HEK293 (cell line): ENCODE data around the gene SNN.

Experiments used
- FEZF1 ChIP-seq: fragments of 450-650 bp; formaldehyde crosslinking; IDR thresholded peaks from 2 replicates; pipeline ENCODE4 v1.5.1; 2016; ENCODE audit warnings: missing biosample characterization, missing genetic modification characterization
- HOXA7 ChIP-seq: sonication (generic); formaldehyde crosslinking; IDR thresholded peaks from 2 replicates; pipeline ENCODE4 v1.8.1; 2022; ENCODE audit warnings: missing genetic modification reagents, borderline replicate concordance
- HOXC10 ChIP-seq: sonication (generic); formaldehyde crosslinking; IDR thresholded peaks from 2 replicates; pipeline ENCODE4 v1.8.1; 2023; ENCODE audit warnings: mild to moderate bottlenecking, missing genetic modification reagents
- KLF16 ChIP-seq: fragments of 450-650 bp; formaldehyde crosslinking; IDR thresholded peaks from 2 replicates; pipeline ENCODE4 v1.5.1; 2017; ENCODE audit warnings: missing biosample characterization, missing genetic modification characterization
- TCF7L2 ChIP-seq: IDR thresholded peaks from 2 replicates; pipeline ENCODE4 v1.6.1; 2011; ENCODE audit warnings: low read depth, mild to moderate bottlenecking, inconsistent platforms, low read length, moderate library complexity, borderline replicate concordance
- ZNF10 ChIP-seq: fragments of 450-650 bp; formaldehyde crosslinking; IDR thresholded peaks from 2 replicates; pipeline ENCODE4 v1.5.1; 2017; ENCODE audit warnings: missing biosample characterization, missing genetic modification characterization
- ZNF133 ChIP-seq: fragments of 450-650 bp; formaldehyde crosslinking; IDR thresholded peaks from 2 replicates; pipeline ENCODE4 v1.5.1; 2016; ENCODE audit warnings: missing biosample characterization, missing genetic modification characterization
- ZNF155 ChIP-seq: fragments of 450-650 bp; formaldehyde crosslinking; IDR thresholded peaks from 2 replicates; pipeline ENCODE4 v1.5.1; 2016; ENCODE audit warnings: missing biosample characterization, missing genetic modification characterization
- ZNF248 ChIP-seq: fragments of 450-650 bp; formaldehyde crosslinking; IDR thresholded peaks from 2 replicates; pipeline ENCODE4 v1.5.1; 2017; ENCODE audit warnings: missing biosample characterization, missing genetic modification characterization
- ZNF341 ChIP-seq: fragments of 450-650 bp; formaldehyde crosslinking; IDR thresholded peaks from 2 replicates; pipeline ENCODE4; 2016; ENCODE audit warnings: low read depth, missing biosample characterization, missing genetic modification characterization
- ZNF416 ChIP-seq: fragments of 450-650 bp; formaldehyde crosslinking; IDR thresholded peaks from 2 replicates; pipeline ENCODE4 v1.5.1; 2016; ENCODE audit warnings: missing biosample characterization, missing genetic modification characterization
- ZNF501 ChIP-seq: fragments of 450-650 bp; formaldehyde crosslinking; IDR thresholded peaks from 2 replicates; pipeline ENCODE4 v1.5.1; 2016; ENCODE audit warnings: missing biosample characterization, missing genetic modification characterization
- ZNF549 ChIP-seq: fragments of 450-650 bp; IDR thresholded peaks from 2 replicates; pipeline ENCODE4 v1.5.1; 2018; ENCODE audit warnings: missing biosample characterization, missing genetic modification characterization, mild to moderate bottlenecking, inconsistent platforms, moderate library complexity
- ZNF610 ChIP-seq: fragments of 450-650 bp; formaldehyde crosslinking; IDR thresholded peaks from 2 replicates; pipeline ENCODE4 v1.5.1; 2016; ENCODE audit warnings: missing biosample characterization, missing genetic modification characterization, borderline replicate concordance
- ZNF654 ChIP-seq: fragments of 450-650 bp; formaldehyde crosslinking; IDR thresholded peaks from 2 replicates; pipeline ENCODE4 v1.5.1; 2016; ENCODE audit warnings: low read depth, missing biosample characterization, missing genetic modification characterization
- ZNF658 ChIP-seq: fragments of 450-650 bp; formaldehyde crosslinking; IDR thresholded peaks from 2 replicates; pipeline ENCODE4; 2016; ENCODE audit warnings: missing biosample characterization, missing genetic modification characterization
- ZNF701 ChIP-seq: fragments of 450-650 bp; formaldehyde crosslinking; IDR thresholded peaks from 2 replicates; pipeline ENCODE4 v1.5.1; 2016; ENCODE audit warnings: missing biosample characterization, missing genetic modification characterization
- ZNF776 ChIP-seq: fragments of 450-650 bp; formaldehyde crosslinking; IDR thresholded peaks from 2 replicates; pipeline ENCODE4 v1.5.0; 2017; ENCODE audit warnings: missing biosample characterization, missing genetic modification characterization, borderline replicate concordance
- ZSCAN16 ChIP-seq: fragments of 450-650 bp; formaldehyde crosslinking; IDR thresholded peaks from 2 replicates; pipeline ENCODE4 v1.5.1; 2016; ENCODE audit warnings: missing biosample characterization, missing genetic modification characterization
- ZXDB ChIP-seq: fragments of 450-650 bp; formaldehyde crosslinking; IDR thresholded peaks from 2 replicates; pipeline ENCODE4 v1.5.1; 2016; ENCODE audit warnings: missing biosample characterization, missing genetic modification characterization
- TF ChIP-seq, protein P1 (sequence below): fragments of 450-650 bp; formaldehyde crosslinking; optimal IDR thresholded peaks from 2 replicates; pipeline ENCODE3; 2016; ENCODE audit warnings: missing biosample characterization, mild to moderate bottlenecking, missing genetic modification characterization
- TF ChIP-seq, protein P2 (sequence below): fragments of 450-650 bp; formaldehyde crosslinking; IDR thresholded peaks from 2 replicates; pipeline ENCODE4 v1.5.1; 2016; ENCODE audit warnings: missing biosample characterization, missing genetic modification characterization
- TF ChIP-seq, protein P3 (sequence below): fragments of 450-650 bp; formaldehyde crosslinking; IDR thresholded peaks from 2 replicates; pipeline ENCODE4 v1.5.1; 2017; ENCODE audit warnings: missing biosample characterization, missing genetic modification characterization
- TF ChIP-seq, protein P4 (sequence below): fragments of 450-650 bp; formaldehyde crosslinking; IDR thresholded peaks from 2 replicates; pipeline ENCODE4 v1.5.1; 2016; ENCODE audit warnings: missing biosample characterization, missing genetic modification characterization, borderline replicate concordance
- TF ChIP-seq, protein P5 (sequence below): fragments of 450-650 bp; formaldehyde crosslinking; IDR thresholded peaks from 2 replicates; pipeline ENCODE4 v1.5.1; 2016; ENCODE audit warnings: missing biosample characterization, missing genetic modification characterization
- TF ChIP-seq, protein P6 (sequence below): fragments of 450-650 bp; formaldehyde crosslinking; conservative IDR thresholded peaks from 2 replicates; pipeline ENCODE4 v1.5.1; 2016; ENCODE audit warnings: low read depth, missing biosample characterization, missing genetic modification characterization
- TF ChIP-seq, protein P7 (sequence below): fragments of 450-650 bp; IDR thresholded peaks from 2 replicates; pipeline ENCODE4 v1.5.1; 2018; ENCODE audit warnings: missing biosample characterization, mild to moderate bottlenecking, missing genetic modification characterization

Gene SNN

DNA sequence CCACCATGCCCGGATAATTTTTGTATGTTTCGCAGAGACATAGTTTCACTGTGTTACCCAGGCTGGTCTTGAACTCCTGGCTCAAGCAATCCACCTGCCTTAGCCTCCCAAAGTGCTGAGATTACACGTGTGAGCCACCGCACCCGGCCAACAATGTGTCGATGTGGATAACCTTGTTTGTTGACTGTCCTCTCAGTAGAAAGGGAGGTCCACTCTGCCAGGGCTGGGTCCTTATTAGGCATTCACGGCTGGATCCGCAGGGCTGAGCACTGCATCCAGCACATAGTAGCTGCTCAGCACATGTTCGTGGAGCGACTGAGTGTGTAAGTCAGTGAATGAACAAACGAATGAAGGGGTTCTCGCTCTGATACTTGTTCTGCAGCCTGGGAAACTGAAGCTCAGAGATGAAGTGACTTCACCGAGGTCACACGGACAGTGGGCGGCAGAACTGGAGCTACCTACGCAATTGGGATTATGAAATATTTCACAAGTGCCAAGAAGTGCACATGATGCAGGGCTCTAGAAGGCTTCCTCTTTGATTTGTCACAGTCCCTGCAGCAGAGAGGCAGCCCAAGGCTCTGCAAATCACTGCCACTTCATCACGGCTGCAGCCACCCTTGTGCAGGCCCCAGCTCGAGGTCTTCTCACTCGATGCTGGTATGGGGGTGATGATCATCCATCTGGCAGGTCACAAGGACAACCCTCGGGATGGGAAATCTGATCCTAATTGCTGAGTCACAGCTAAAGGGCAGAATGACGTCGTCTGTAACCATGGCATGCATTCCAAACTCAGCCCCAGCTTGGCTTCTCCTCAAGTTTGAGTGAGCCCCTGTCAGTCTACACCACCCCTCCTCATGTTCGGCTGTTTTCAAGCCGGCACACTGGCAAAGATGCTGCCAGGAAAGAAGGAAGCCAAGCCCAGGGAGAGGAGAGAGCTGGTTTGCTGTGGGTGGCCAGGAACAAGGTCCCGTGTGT, 28.0 kb upstream of the SNN start (continued):
- TF ChIP-seq, protein P1, sequence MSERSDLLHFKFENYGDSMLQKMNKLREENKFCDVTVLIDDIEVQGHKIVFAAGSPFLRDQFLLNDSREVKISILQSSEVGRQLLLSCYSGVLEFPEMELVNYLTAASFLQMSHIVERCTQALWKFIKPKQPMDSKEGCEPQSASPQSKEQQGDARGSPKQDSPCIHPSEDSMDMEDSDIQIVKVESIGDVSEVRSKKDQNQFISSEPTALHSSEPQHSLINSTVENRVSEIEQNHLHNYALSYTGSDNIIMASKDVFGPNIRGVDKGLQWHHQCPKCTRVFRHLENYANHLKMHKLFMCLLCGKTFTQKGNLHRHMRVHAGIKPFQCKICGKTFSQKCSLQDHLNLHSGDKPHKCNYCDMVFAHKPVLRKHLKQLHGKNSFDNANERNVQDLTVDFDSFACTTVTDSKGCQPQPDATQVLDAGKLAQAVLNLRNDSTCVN (tag by site-specific recombination), result no peak
- TF ChIP-seq HOXC10 (CRISPR knock-in tag) (no peak), ZNF654 (tag by site-specific recombination) (no peak), HOXA7 (CRISPR knock-in tag) (no peak), ZNF610 (tag by site-specific recombination) (no peak), ZNF341 (no peak), TCF7L2 (no peak), ZNF416 (tag by site-specific recombination) (no peak), ZXDB (tag by site-specific recombination) (peak; percentile 73), ZNF248 (tag by site-specific recombination) (no peak), ZNF10 (tag by site-specific recombination) (peak; percentile 65; the same call in 1 of the 2 replicates), ZNF501 (tag by site-specific recombination) (no peak), KLF16 (tag by site-specific recombination) (no peak), ZNF549 (tag by site-specific recombination) (no peak), ZNF155 (tag by site-specific recombination) (no peak), ZNF701 (tag by site-specific recombination) (no peak), ZNF776 (no peak), FEZF1 (tag by site-specific recombination) (no peak), ZNF133 (tag by site-specific recombination) (no peak), ZNF658 (tag by site-specific recombination) (no peak), ZSCAN16 (tag by site-specific recombination) (no peak)
- TF ChIP-seq, protein P2, sequence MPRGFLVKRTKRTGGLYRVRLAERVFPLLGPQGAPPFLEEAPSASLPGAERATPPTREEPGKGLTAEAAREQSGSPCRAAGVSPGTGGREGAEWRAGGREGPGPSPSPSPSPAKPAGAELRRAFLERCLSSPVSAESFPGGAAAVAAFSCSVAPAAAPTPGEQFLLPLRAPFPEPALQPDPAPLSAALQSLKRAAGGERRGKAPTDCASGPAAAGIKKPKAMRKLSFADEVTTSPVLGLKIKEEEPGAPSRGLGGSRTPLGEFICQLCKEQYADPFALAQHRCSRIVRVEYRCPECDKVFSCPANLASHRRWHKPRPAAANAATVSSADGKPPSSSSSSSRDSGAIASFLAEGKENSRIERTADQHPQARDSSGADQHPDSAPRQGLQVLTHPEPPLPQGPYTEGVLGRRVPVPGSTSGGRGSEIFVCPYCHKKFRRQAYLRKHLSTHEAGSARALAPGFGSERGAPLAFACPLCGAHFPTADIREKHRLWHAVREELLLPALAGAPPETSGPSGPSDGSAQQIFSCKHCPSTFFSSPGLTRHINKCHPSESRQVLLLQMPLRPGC (tag by site-specific recombination), result peak; percentile 73; the same call in 1 of the 2 replicates
- TF ChIP-seq, protein P3, sequence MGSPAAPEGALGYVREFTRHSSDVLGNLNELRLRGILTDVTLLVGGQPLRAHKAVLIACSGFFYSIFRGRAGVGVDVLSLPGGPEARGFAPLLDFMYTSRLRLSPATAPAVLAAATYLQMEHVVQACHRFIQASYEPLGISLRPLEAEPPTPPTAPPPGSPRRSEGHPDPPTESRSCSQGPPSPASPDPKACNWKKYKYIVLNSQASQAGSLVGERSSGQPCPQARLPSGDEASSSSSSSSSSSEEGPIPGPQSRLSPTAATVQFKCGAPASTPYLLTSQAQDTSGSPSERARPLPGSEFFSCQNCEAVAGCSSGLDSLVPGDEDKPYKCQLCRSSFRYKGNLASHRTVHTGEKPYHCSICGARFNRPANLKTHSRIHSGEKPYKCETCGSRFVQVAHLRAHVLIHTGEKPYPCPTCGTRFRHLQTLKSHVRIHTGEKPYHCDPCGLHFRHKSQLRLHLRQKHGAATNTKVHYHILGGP (tag by site-specific recombination), result no peak
- TF ChIP-seq, protein P4, sequence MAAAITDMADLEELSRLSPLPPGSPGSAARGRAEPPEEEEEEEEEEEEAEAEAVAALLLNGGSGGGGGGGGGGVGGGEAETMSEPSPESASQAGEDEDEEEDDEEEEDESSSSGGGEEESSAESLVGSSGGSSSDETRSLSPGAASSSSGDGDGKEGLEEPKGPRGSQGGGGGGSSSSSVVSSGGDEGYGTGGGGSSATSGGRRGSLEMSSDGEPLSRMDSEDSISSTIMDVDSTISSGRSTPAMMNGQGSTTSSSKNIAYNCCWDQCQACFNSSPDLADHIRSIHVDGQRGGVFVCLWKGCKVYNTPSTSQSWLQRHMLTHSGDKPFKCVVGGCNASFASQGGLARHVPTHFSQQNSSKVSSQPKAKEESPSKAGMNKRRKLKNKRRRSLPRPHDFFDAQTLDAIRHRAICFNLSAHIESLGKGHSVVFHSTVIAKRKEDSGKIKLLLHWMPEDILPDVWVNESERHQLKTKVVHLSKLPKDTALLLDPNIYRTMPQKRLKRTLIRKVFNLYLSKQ, result no peak
- TF ChIP-seq, protein P5, sequence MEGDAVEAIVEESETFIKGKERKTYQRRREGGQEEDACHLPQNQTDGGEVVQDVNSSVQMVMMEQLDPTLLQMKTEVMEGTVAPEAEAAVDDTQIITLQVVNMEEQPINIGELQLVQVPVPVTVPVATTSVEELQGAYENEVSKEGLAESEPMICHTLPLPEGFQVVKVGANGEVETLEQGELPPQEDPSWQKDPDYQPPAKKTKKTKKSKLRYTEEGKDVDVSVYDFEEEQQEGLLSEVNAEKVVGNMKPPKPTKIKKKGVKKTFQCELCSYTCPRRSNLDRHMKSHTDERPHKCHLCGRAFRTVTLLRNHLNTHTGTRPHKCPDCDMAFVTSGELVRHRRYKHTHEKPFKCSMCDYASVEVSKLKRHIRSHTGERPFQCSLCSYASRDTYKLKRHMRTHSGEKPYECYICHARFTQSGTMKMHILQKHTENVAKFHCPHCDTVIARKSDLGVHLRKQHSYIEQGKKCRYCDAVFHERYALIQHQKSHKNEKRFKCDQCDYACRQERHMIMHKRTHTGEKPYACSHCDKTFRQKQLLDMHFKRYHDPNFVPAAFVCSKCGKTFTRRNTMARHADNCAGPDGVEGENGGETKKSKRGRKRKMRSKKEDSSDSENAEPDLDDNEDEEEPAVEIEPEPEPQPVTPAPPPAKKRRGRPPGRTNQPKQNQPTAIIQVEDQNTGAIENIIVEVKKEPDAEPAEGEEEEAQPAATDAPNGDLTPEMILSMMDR, result no peak
- TF ChIP-seq, protein P6, sequence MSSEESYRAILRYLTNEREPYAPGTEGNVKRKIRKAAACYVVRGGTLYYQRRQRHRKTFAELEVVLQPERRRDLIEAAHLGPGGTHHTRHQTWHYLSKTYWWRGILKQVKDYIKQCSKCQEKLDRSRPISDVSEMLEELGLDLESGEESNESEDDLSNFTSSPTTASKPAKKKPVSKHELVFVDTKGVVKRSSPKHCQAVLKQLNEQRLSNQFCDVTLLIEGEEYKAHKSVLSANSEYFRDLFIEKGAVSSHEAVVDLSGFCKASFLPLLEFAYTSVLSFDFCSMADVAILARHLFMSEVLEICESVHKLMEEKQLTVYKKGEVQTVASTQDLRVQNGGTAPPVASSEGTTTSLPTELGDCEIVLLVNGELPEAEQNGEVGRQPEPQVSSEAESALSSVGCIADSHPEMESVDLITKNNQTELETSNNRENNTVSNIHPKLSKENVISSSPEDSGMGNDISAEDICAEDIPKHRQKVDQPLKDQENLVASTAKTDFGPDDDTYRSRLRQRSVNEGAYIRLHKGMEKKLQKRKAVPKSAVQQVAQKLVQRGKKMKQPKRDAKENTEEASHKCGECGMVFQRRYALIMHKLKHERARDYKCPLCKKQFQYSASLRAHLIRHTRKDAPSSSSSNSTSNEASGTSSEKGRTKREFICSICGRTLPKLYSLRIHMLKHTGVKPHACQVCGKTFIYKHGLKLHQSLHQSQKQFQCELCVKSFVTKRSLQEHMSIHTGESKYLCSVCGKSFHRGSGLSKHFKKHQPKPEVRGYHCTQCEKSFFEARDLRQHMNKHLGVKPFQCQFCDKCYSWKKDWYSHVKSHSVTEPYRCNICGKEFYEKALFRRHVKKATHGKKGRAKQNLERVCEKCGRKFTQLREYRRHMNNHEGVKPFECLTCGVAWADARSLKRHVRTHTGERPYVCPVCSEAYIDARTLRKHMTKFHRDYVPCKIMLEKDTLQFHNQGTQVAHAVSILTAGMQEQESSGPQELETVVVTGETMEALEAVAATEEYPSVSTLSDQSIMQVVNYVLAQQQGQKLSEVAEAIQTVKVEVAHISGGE (tag by site-specific recombination), result no peak
- TF ChIP-seq, protein P7, sequence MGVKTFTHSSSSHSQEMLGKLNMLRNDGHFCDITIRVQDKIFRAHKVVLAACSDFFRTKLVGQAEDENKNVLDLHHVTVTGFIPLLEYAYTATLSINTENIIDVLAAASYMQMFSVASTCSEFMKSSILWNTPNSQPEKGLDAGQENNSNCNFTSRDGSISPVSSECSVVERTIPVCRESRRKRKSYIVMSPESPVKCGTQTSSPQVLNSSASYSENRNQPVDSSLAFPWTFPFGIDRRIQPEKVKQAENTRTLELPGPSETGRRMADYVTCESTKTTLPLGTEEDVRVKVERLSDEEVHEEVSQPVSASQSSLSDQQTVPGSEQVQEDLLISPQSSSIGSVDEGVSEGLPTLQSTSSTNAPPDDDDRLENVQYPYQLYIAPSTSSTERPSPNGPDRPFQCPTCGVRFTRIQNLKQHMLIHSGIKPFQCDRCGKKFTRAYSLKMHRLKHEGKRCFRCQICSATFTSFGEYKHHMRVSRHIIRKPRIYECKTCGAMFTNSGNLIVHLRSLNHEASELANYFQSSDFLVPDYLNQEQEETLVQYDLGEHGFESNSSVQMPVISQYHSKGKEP (tag by site-specific recombination), result peak; percentile 84
